HepG2 (cell line): ENCODE data around the gene C6orf62. TPM values are rescaled to one million over a fixed set of nuclear protein-coding genes. Genes with fewer than 3 reads are reported as not detected.

Source experiments
- NFYC ChIP-seq: IDR thresholded peaks from 2 replicates; pipeline ENCODE4 v1.6.1; 2016; ENCODE audit warnings: missing genetic modification reagents, missing compliant biosample characterization
- SETDB1 ChIP-seq: sonication (generic); formaldehyde crosslinking; IDR thresholded peaks from 2 replicates; pipeline ENCODE4 v1.5.1; 2020; ENCODE audit warnings: missing genetic modification reagents, mild to moderate bottlenecking, borderline replicate concordance
- ZMYM2 ChIP-seq: sonication (generic); formaldehyde crosslinking; IDR thresholded peaks from 2 replicates; pipeline ENCODE4 v1.8.0; 2022; ENCODE audit warnings: mild to moderate bottlenecking, missing genetic modification reagents
- ZNF605 ChIP-seq: sonication (generic); formaldehyde crosslinking; IDR thresholded peaks from 2 replicates; pipeline ENCODE4 v1.8.0; 2022; ENCODE audit warnings: mild to moderate bottlenecking, missing genetic modification reagents
- ZNF883 ChIP-seq: sonication (generic); formaldehyde crosslinking; IDR thresholded peaks from 2 replicates; pipeline ENCODE4 v1.5.1; 2020; ENCODE audit warnings: mild to moderate bottlenecking, missing genetic modification reagents; ENCODE audit errors: not compliant biosample characterization
- polyA plus RNA-seq, 8 experiments: library from polyadenylated mRNA; depleted of rRNA in 3 of 8; stranded (reverse) in 7 of 8; unstranded in 1 of 8; fragments of >200 nt; fragmentation: Illumina TruSeq in 4 of 8; extraction: Trizol in 4 of 8; gene quantifications; 2 replicates each; pipeline versions ENCODE4 v1.2.1 to v1.2.3, GENCODE V29; 2011 to 2016; ENCODE audit warnings: low read depth in 4 of 8, missing spikeins in 1 of 8, mixed read lengths in 1 of 8; ENCODE audit not compliant: insufficient read depth in 1 of 8
- total RNA-seq, 5 experiments: library from RNA; depleted of rRNA; stranded (reverse); fragments of >200 nt; fragmentation: Illumina TruSeq; extraction: Trizol; gene quantifications; 2 replicates each; pipeline ENCODE4 v1.2.3, GENCODE V29; 2016; ENCODE audit warnings: low read depth in 1 of 5
- TF ChIP-seq, protein P1 (sequence below): sonication (generic); formaldehyde crosslinking; IDR thresholded peaks from 2 replicates; pipeline ENCODE4 v1.4.0; 2020; ENCODE audit warnings: low read depth, missing genetic modification reagents

Gene C6orf62
- total and polyA plus RNA-seq, 2 of the 13 experiments (the other 11 are each of a cell fraction or from before 2014, with no cell fraction given) = 54.8 to 90.4 TPM

DNA sequence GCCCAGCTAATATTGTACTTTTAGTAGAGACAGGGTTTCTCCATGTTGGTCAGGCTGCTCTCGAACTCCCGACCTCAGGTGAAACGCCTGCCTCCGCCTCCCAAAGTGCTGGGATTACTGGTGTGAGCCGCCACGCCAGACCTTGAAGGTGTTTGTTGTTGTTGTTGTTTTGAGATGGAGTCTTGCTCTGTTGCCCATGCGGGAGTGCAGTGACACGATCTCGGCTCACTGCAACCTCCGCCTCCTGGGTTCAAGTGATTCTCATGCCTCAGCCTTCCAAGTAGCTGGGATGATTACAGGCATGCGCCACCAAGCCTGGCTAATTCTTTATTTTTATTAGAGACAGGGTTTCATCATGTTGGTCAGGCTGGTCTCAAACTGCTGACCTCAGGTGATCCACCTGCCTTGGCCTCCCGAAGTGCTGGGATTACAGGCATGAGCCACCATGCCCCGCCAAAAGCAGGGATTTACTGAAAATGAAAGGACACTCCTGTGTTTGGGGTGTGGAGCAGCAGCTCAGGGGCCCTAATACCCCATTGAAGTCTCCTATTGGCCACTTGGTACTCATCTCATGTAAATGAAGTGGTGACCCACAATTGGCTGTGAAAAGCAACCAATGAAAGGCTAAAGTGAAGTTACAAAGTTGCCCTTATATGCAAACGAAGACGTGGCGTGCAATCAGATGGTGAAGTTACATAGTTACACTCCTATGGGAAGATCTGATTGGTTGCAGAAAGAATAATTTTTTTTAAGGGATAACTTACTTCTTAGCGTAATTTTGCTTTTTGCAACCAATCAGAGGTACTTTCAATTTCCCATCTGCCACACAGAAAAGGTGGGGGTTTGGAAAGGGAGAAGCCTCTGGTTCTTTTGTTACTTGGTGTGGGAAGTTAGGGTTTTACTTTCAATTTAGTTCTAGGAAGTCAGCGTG is 50.6 kb downstream of the C6orf62 start (continued):
- TF ChIP-seq, protein P1, sequence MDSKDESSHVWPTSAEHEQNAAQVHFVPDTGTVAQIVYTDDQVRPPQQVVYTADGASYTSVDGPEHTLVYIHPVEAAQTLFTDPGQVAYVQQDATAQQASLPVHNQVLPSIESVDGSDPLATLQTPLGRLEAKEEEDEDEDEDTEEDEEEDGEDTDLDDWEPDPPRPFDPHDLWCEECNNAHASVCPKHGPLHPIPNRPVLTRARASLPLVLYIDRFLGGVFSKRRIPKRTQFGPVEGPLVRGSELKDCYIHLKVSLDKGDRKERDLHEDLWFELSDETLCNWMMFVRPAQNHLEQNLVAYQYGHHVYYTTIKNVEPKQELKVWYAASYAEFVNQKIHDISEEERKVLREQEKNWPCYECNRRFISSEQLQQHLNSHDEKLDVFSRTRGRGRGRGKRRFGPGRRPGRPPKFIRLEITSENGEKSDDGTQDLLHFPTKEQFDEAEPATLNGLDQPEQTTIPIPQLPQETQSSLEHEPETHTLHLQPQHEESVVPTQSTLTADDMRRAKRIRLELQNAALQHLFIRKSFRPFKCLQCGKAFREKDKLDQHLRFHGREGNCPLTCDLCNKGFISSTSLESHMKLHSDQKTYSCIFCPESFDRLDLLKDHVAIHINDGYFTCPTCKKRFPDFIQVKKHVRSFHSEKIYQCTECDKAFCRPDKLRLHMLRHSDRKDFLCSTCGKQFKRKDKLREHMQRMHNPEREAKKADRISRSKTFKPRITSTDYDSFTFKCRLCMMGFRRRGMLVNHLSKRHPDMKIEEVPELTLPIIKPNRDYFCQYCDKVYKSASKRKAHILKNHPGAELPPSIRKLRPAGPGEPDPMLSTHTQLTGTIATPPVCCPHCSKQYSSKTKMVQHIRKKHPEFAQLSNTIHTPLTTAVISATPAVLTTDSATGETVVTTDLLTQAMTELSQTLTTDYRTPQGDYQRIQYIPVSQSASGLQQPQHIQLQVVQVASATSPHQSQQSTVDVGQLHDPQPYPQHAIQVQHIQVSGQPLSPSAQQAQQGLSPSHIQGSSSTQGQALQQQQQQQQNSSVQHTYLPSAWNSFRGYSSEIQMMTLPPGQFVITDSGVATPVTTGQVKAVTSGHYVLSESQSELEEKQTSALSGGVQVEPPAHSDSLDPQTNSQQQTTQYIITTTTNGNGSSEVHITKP = 0 out of 2 replicates have a peak, but pooled peaks have one; percentile 14
- peak; percentile 69; the same call in 1 of the 2 replicates for TF ChIP-seq ZNF605 (CRISPR knock-in tag)
- 0 out of 2 replicates have a peak, but pooled peaks have one; percentile 28 for TF ChIP-seq SETDB1 (CRISPR knock-in tag)
- peak; percentile 39 for TF ChIP-seq ZNF883 (CRISPR knock-in tag)
- peak; percentile 20; the same call in 1 of the 2 replicates for TF ChIP-seq NFYC
- peak; percentile 53; the same call in 1 of the 2 replicates for TF ChIP-seq ZMYM2 (CRISPR knock-in tag)
- TF ChIP-seq, all 625 proteins: peak for 16; not testable (repeated sequence) for 609
